Peyer's patch (tissue), 4 donors: ENCODE measurements around the gene KDR. TPM values are rescaled to one million over a fixed set of nuclear protein-coding genes. Genes with fewer than 3 reads are reported as not detected.

Experiments
- DNase-seq, 3 donors: peaks; one replicate each; pipeline ENCODE4 v3.0.0-alpha.2; 2017 to 2019
- H3K27ac ChIP-seq, 4 donors: fragments of 200-600 bp; sonication (generic); one replicate each; pipeline ENCODE4 v1.5.1; 2016 to 2019
- H3K27me3 ChIP-seq, 2 donors: fragments of 200-600 bp; sonication (generic); one replicate each; pipeline ENCODE4 v1.5.1; 2019
- H3K36me3 ChIP-seq, 3 donors: fragments of 200-600 bp; sonication (generic); one replicate each; pipeline ENCODE4 v1.5.1; 2016 to 2019
- H3K4me1 ChIP-seq, 4 donors: fragments of 200-600 bp; sonication (generic); one replicate each; pipeline ENCODE4 v1.5.1; 2016 to 2019
- H3K4me3 ChIP-seq, 4 donors: fragments of 200-600 bp; sonication (generic); 1 replicate in 3 of 4; 2 replicates in 1 of 4; pipeline ENCODE4 v1.5.1; 2016 to 2019; ENCODE audit warnings: mild to moderate bottlenecking in 1 of 4
- H3K9me3 ChIP-seq, 4 donors: fragments of 200-600 bp; sonication (generic); one replicate each; pipeline ENCODE4 v1.5.1; 2016 to 2019; ENCODE audit warnings: mild to moderate bottlenecking in 1 of 4
- CTCF ChIP-seq, 6 experiments: fragments of 450-650 bp in 4 of 6; fragments of 200-600 bp in 2 of 6; sonication (generic) in 1 of 6; IDR thresholded peaks; one replicate each; pipeline ENCODE4 v1.5.1; 2017 to 2019; ENCODE audit warnings: antibody characterized with exemption in 6 of 6, mild to moderate bottlenecking in 3 of 6, moderate library complexity in 1 of 6
- POLR2A ChIP-seq, 2 donors: fragments of 450-650 bp; IDR thresholded peaks; one replicate each; pipeline ENCODE4 v1.5.1; 2017; ENCODE audit warnings: antibody characterized with exemption in 2 of 2, mild to moderate bottlenecking in 2 of 2, moderate library complexity in 2 of 2
- total RNA-seq, 4 donors: library from RNA; depleted of rRNA; stranded (reverse); fragments of >200 nt; gene quantifications; one replicate each; pipeline ENCODE4 v1.1.0, GENCODE V29; 2016

Gene KDR
- total RNA-seq, 4 donors from 2014 or later, result 5.2 to 24.8 (median 6.2) TPM

GRCh38 chr4:55096619-55097018, 28.8 kb downstream of the KDR start:
- TF ChIP-seq POLR2A (IDR thresholded peaks at IDR 0.05) (no peak), CTCF (IDR thresholded peaks at IDR 0.05) (no peak)
- Histone ChIP-seq H3K4me3 (no peak overlapping the region), H3K36me3 (no peaks in the 10 kb centered on the region), H3K4me1 (no peaks in the 10 kb centered on the region), H3K27ac (no peak overlapping the region), H3K9me3 (no peaks in the 10 kb centered on the region), H3K27me3 (no peaks in the 10 kb centered on the region)
- DNase-seq, result no peak

- Histone ChIP-seq H3K4me1 (no peaks in the 10 kb centered on the region), H3K36me3 (no peaks in the 10 kb centered on the region), H3K27ac (no peak overlapping the region), H3K4me3 (no peak overlapping the region), H3K9me3 (no peaks in the 10 kb centered on the region), H3K27me3 (no peaks in the 10 kb centered on the region)
- TF ChIP-seq CTCF (IDR thresholded peaks at IDR 0.05) (no peak), POLR2A (IDR thresholded peaks at IDR 0.05) (no peak)
- no peak for DNase-seq
Observed at GRCh38 chr4:55096045-55096444, 29.4 kb downstream of the KDR start.

DNA sequence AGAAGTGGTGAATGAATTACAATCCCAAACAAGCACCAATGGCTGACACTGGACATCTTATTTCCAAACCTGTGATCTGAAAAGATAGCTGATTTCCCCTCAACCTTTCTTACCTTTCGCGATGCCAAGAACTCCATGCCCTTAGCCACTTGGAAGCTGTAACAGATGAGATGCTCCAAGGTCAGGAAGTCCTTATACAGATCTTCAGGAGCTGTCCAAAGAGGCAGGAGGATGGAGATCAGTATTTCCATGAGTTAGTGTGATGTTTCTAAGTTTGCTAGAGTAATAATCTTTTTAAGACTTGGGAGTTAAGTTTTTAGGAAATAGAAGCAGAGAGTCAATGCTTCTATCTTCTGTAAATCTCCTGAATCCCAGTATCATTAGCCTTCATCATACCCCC, 32.9 kb downstream of the KDR start:
- Histone ChIP-seq H3K4me1 (no peaks in the 10 kb centered on the region), H3K36me3 (no peaks in the 10 kb centered on the region), H3K9me3 (no peaks in the 10 kb centered on the region), H3K4me3 (no peak overlapping the region), H3K27ac (no peak overlapping the region), H3K27me3 (no peaks in the 10 kb centered on the region)
- no peak for TF ChIP-seq POLR2A (IDR thresholded peaks at IDR 0.05)
- TF ChIP-seq CTCF (IDR thresholded peaks at IDR 0.05), result no peak
- DNase-seq, result no peak

DNA sequence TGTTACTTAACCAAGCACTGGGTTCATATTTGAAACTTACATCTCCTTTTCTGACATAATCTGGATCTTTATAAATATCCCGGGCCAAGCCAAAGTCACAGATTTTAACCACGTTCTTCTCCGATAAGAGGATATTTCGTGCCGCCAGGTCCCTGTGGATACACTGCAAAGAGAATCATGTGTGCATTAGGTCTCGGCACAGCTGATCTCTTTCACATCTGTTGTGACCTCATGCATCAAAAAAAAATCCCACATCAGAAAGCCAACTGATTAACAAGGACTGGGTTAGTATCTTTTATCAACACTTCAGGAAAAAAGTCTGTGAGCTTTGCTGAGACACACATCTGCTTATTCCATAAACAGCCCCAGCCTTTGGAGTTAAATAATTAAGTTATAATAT, 35.5 kb downstream of the KDR start:
- DNase-seq, result no peak
- no peaks in the 10 kb centered on the region for H3K9me3 ChIP-seq
- H3K4me1 ChIP-seq, result no peaks in the 10 kb centered on the region
- no peak overlapping the region for H3K4me3 ChIP-seq
- H3K27me3 ChIP-seq, result no peaks in the 10 kb centered on the region
- TF ChIP-seq CTCF (IDR thresholded peaks at IDR 0.05) (no peak), POLR2A (IDR thresholded peaks at IDR 0.05) (no peak)
- H3K36me3 ChIP-seq, result no peaks in the 10 kb centered on the region
- H3K27ac ChIP-seq, result no peak overlapping the region

- Histone ChIP-seq H3K27me3 (no peaks in the 10 kb centered on the region), H3K4me1 (no peaks in the 10 kb centered on the region), H3K36me3 (no peaks in the 10 kb centered on the region), H3K4me3 (no peak overlapping the region), H3K9me3 (no peaks in the 10 kb centered on the region), H3K27ac (no peak overlapping the region)
- no peak for DNase-seq
- TF ChIP-seq CTCF (IDR thresholded peaks at IDR 0.05), result no peak
- no peak for TF ChIP-seq POLR2A (IDR thresholded peaks at IDR 0.05)
Observed at GRCh38 chr4:55087913-55088260, 37.5 kb downstream of the KDR start.
